GM23248 (cell line): Measurements from ENCODE around the gene METTL23. TPM values are rescaled to one million over a fixed set of nuclear protein-coding genes. Genes with fewer than 3 reads are reported as not detected.

ENCODE experiments used
- DNase-seq: peaks from one replicate; pipeline ENCODE4 v3.0.0-alpha.2; 2015
- H2AFZ ChIP-seq: fragments of 200-600 bp; sonication (generic); 2 replicates; pipeline ENCODE4 v1.6.1; 2016; ENCODE audit warnings: antibody characterized with exemption
- H3F3A ChIP-seq: fragments of 200-600 bp; sonication (generic); 2 replicates; pipeline ENCODE4 v1.6.1; 2016; ENCODE audit warnings: mild to moderate bottlenecking, antibody characterized with exemption, mixed run types; ENCODE audit not compliant: insufficient read depth
- H3K27ac ChIP-seq: fragments of 200-600 bp; sonication (generic); 2 replicates; pipeline ENCODE4 v1.5.1; 2016; ENCODE audit warnings: mild to moderate bottlenecking
- H3K27me3 ChIP-seq: fragments of 200-600 bp; sonication (generic); replicated peaks from 2 replicates; pipeline ENCODE4 v1.6.1; 2016; ENCODE audit warnings: mild to moderate bottlenecking; ENCODE audit not compliant: insufficient read depth
- H3K36me3 ChIP-seq: fragments of 200-600 bp; sonication (generic); 2 replicates; pipeline ENCODE4 v1.6.1; 2016; ENCODE audit warnings: low read depth, mild to moderate bottlenecking
- H3K4me1 ChIP-seq: fragments of 200-600 bp; sonication (generic); 2 replicates; pipeline ENCODE4 v1.6.1; 2016; ENCODE audit warnings: mild to moderate bottlenecking; ENCODE audit not compliant: insufficient read depth
- H3K4me2 ChIP-seq: fragments of 200-600 bp; sonication (generic); one replicate; pipeline ENCODE4 v1.6.1; 2016; ENCODE audit warnings: mild to moderate bottlenecking; ENCODE audit not compliant: unreplicated experiment
- H3K4me3 ChIP-seq: fragments of 200-600 bp; sonication (generic); 2 replicates; pipeline ENCODE4 v1.5.1; 2016; ENCODE audit warnings: mild to moderate bottlenecking
- H3K79me2 ChIP-seq: fragments of 200-600 bp; sonication (generic); 2 replicates; pipeline ENCODE4 v1.6.1; 2016; ENCODE audit warnings: mild to moderate bottlenecking; ENCODE audit not compliant: insufficient read depth
- H3K9ac ChIP-seq: fragments of 200-600 bp; sonication (generic); 2 replicates; pipeline ENCODE4 v1.6.1; 2016; ENCODE audit warnings: mild to moderate bottlenecking
- H3K9me2 ChIP-seq: fragments of 200-600 bp; sonication (generic); 2 replicates; pipeline ENCODE4 v1.6.1; 2016; ENCODE audit warnings: mixed run types, mild to moderate bottlenecking, moderate library complexity; ENCODE audit not compliant: insufficient read depth
- H3K9me3 ChIP-seq: fragments of 200-600 bp; sonication (generic); one replicate; pipeline ENCODE4 v1.6.1; 2017; ENCODE audit warnings: low read depth
- H4K20me1 ChIP-seq: fragments of 200-600 bp; sonication (generic); 2 replicates; pipeline ENCODE4 v1.6.0; 2016; ENCODE audit not compliant: insufficient read depth
- EZH2 ChIP-seq: fragments of 200-600 bp; sonication (generic); IDR thresholded peaks from 2 replicates; pipeline ENCODE4 v1.6.1; 2018; ENCODE audit warnings: antibody characterized with exemption, mild to moderate bottlenecking; ENCODE audit not compliant: insufficient read depth, poor library complexity, severe bottlenecking
- EZH2phosphoT487 ChIP-seq: fragments of 200-600 bp; sonication (generic); IDR thresholded peaks from 2 replicates; pipeline ENCODE4 v1.6.1; 2018; ENCODE audit warnings: antibody characterized with exemption, moderate library complexity, mild to moderate bottlenecking, low read depth; ENCODE audit not compliant: insufficient read depth
- WGBS, 2 experiments: methylation state at CpG; one replicate each; pipeline ENCODE4 v1.1.6; 2015 to 2017; ENCODE audit warnings: low lambda C conversion rate in 2 of 2, low coverage in 1 of 2; ENCODE audit errors: missing lambda C conversion rate in 2 of 2; 5-methylcytosine and 5-hydroxymethylcytosine counted together
- in situ Hi-C: fragments of 300-500 bp; cut with MboI; formaldehyde crosslinking; loops from 2 replicates; pipeline ENCODE4 v1.15.0; 2020
- polyA plus RNA-seq: library from polyadenylated mRNA; unstranded; fragments of >200 nt; fragmentation: Nextera tagmentation; extraction: Ambion mirVana; gene quantifications from 2 replicates; pipeline ENCODE4 v1.2.1, GENCODE V29; 2016
- total RNA-seq: library from RNA; depleted of rRNA; stranded (reverse); fragments of >200 nt; shearing (Covaris generic); gene quantifications from 2 replicates; pipeline ENCODE4 v1.2.3, GENCODE V29; 2014; rRNA removed

METTL23 gene, protein sequence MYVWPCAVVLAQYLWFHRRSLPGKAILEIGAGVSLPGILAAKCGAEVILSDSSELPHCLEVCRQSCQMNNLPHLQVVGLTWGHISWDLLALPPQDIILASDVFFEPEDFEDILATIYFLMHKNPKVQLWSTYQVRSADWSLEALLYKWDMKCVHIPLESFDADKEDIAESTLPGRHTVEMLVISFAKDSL
- total RNA-seq = 22.5 and 35.6 TPM in 2 replicates
- 49.9 and 54.8 TPM in 2 replicates for polyA plus RNA-seq

DNA sequence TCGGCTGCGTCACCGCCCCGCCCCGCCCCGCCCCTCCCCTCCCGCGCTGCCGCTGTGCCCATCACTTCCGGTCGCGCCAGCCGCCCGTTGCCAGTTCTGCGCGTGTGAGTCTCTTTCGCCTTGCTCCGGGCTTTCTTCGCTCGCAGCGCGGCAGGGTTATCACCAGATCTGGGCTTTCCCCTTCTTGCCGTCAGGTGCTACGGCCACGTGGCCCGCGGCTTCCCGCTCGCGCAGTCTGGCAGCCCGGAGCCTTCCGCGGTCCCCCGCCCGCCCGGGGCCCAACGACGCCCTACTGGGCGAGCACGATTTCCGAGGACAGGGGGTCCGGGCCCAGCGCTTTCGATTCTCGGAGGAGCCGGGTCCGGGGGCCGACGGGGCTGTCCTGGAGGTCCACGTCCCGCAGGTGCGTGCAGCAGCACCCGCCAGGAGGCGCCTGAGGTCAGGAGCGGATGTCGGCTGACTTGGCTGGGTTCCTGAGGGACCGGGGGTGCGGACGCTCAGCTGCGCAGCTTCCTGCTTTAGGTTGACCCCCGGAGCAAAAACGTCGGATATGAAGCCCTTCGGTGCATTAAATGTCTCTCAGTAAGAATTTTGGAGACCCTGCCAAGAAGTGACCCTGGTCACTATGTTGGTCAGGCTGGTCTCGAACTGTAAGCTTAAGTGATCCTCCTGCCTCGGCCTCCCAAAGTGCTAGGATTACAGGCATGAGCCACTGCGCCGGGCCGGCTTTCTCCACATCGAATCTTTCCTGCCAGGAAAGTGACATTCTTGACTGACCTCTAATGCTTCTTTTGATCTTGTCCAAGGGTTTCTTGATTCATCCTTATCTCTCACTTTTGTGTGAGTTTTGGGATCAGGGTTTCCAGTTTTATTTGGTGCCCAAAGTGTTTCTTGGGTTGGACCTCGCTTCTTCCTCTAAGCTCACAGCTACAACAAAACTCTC lies at the start of gene METTL23:
TSS of gene METTL23 (plus strand) at position 64 of the 943 bp plus-strand sequence. CDS start 2,872 bp downstream, outside the sequence.
- no peaks in the 10 kb centered on the region for H3K27me3 ChIP-seq
- H4K20me1 ChIP-seq = no peaks in the 10 kb centered on the region
- H3K9me2 ChIP-seq = no peaks in the 10 kb centered on the region
- H3K4me2 ChIP-seq = peak within 1 kb of the TSS; percentile 95
- peak; percentile 88 for DNase-seq
- peaks cover 49% of the 10 kb centered on the region for H3F3A ChIP-seq
- peak within 1 kb of the TSS; percentile 37 for H2AFZ ChIP-seq
- peak within 1 kb of the TSS; percentile 99 for H3K9ac ChIP-seq
- H3K9me3 ChIP-seq = no peaks in the 10 kb centered on the region
- peaks cover 93% of the 10 kb centered on the region for H3K79me2 ChIP-seq
- peak within 1 kb of the TSS; percentile 91 for H3K4me3 ChIP-seq
- peaks cover 30% of the 10 kb centered on the region for H3K36me3 ChIP-seq
- no peak for TF ChIP-seq EZH2phosphoT487
- no peak for TF ChIP-seq EZH2
- in situ Hi-C loops = no loop called here
- 2 to 3% methylated on average over 41 to 69 of the region's 71 CpGs for WGBS, 2 experiments
- H3K4me1 ChIP-seq = peaks cover 20% of the 10 kb centered on the region
- peak within 1 kb of the TSS; percentile 98 for H3K27ac ChIP-seq

DNA sequence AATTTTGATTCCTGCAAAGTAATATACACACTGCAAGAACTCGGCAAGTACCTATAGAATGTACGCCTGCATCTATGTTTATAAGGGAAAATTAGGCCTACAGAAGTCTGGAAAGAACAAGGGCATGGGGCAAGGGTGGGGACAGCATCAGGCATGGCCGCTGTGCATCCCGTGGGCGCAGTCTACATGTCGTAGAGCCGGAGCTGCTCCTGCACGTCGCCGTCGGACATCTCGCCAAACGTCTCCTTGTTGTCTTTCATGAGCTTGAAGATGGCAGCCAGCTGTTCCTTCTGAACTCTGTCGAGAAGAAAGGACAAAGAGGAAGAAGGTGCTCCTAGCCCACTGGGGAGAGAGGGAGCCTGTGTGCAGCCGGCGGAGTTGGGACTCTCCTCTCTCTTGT lies 49.2 kb upstream of the METTL23 start:
- peaks cover 9% of the 10 kb centered on the region for H3K79me2 ChIP-seq
- peaks cover 21% of the 10 kb centered on the region; the same call in 1 of the 2 replicates for H3K36me3 ChIP-seq
- no peaks in the 10 kb centered on the region for H3K27me3 ChIP-seq
- peaks cover 44% of the 10 kb centered on the region for H3F3A ChIP-seq
- H3K9ac ChIP-seq = no peak overlapping the region
- H3K4me1 ChIP-seq = peaks cover 24% of the 10 kb centered on the region
- no peaks in the 10 kb centered on the region for H3K9me3 ChIP-seq
- no peak overlapping the region for H2AFZ ChIP-seq
- no peak for DNase-seq
- no peak overlapping the region for H3K4me2 ChIP-seq
- H3K9me2 ChIP-seq = no peaks in the 10 kb centered on the region
- H4K20me1 ChIP-seq = no peaks in the 10 kb centered on the region
- in situ Hi-C loops = no loop called here
- WGBS, 2 experiments = 81 to 82% methylated on average over 16 of the region's 16 CpGs
- no peak overlapping the region for H3K27ac ChIP-seq
- no peak for TF ChIP-seq EZH2phosphoT487
- TF ChIP-seq EZH2 = no peak
- H3K4me3 ChIP-seq = no peak overlapping the region

DNA sequence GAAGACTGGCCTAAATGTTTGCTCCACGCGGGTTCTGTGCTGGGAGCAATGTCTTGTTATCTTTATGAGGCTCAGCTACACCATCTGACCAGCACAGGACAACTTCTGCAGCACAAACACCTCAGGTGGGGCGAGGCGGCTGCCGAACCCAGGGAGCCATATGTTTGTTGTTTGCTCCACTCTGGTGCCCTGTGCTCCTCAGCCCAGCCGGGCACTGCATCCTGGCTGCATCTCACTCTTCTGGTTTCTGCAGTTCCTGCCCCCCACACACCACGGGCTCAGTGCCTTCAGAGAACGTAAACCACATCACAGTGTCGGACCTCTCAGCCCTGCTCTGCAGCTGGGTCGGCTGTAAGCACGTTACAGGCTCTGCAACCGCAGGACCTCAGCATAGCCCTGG lies 48.3 kb upstream of the METTL23 start:
- Histone ChIP-seq H3K4me3 (no peak overlapping the region), H3K27ac (no peak overlapping the region), H3K4me1 (peaks cover 23% of the 10 kb centered on the region), H2AFZ (no peak overlapping the region), H3K79me2 (peaks cover 14% of the 10 kb centered on the region), H3K9me2 (no peaks in the 10 kb centered on the region), H3F3A (peaks cover 34% of the 10 kb centered on the region), H3K4me2 (no peak overlapping the region), H3K36me3 (peaks cover 30% of the 10 kb centered on the region; the same call in 1 of the 2 replicates), H3K27me3 (no peaks in the 10 kb centered on the region), H3K9ac (no peak overlapping the region), H4K20me1 (no peaks in the 10 kb centered on the region), H3K9me3 (no peaks in the 10 kb centered on the region)
- no peak for TF ChIP-seq EZH2phosphoT487
- no peak for TF ChIP-seq EZH2
- in situ Hi-C loops = no loop called here
- DNase-seq = no peak
- 77 to 83% methylated on average over 12 of the region's 12 CpGs for WGBS, 2 experiments

DNA sequence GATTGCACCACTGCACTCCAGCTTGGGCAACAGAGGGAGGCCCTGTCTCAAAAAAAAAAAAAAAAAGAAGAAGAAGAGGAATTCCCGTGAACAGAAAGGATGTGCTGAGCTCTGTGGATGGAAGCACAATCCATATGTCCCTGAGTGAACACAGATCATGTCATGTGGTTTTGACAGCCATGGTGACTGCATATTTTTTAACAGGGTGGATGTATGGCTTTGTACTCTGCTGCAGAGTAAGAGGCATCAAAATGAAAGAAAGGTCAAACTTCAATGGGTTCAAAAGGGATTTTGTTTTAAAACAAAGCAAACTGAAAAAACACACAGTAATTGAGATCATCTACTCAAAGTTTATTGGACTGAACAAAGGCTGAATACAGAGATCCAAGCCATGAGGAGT lies 47.4 kb upstream of the METTL23 start:
- Histone ChIP-seq H2AFZ (no peak overlapping the region), H3K79me2 (peaks cover 20% of the 10 kb centered on the region), H4K20me1 (no peaks in the 10 kb centered on the region), H3K27me3 (no peaks in the 10 kb centered on the region), H3K36me3 (peaks cover 32% of the 10 kb centered on the region; the same call in 1 of the 2 replicates), H3F3A (peaks cover 25% of the 10 kb centered on the region; the same call in 1 of the 2 replicates), H3K4me2 (no peak overlapping the region), H3K9ac (no peak overlapping the region), H3K4me3 (no peak overlapping the region), H3K9me3 (no peaks in the 10 kb centered on the region), H3K9me2 (no peaks in the 10 kb centered on the region), H3K27ac (no peak overlapping the region), H3K4me1 (peaks cover 17% of the 10 kb centered on the region)
- WGBS, 2 experiments = 19 to 20% methylated on average over 1 of the region's 1 CpG
- in situ Hi-C loops = no loop called here
- TF ChIP-seq EZH2 = no peak
- TF ChIP-seq EZH2phosphoT487 = no peak
- DNase-seq = no peak
